Measurements from ENCODE around the gene RIN3.

RIN3 gene

GRCh38 chr14:92653162-92653651 is 139.6 kb downstream of the RIN3 start:
- in situ Hi-C loops (cut with MboI; ENCODE audit: low pct_unique_long_range_greater_than_20kb, low sequenced_read_pairs, unreplicated experiment), result no loop called here
- TF ChIP-seq, protein P1, sequence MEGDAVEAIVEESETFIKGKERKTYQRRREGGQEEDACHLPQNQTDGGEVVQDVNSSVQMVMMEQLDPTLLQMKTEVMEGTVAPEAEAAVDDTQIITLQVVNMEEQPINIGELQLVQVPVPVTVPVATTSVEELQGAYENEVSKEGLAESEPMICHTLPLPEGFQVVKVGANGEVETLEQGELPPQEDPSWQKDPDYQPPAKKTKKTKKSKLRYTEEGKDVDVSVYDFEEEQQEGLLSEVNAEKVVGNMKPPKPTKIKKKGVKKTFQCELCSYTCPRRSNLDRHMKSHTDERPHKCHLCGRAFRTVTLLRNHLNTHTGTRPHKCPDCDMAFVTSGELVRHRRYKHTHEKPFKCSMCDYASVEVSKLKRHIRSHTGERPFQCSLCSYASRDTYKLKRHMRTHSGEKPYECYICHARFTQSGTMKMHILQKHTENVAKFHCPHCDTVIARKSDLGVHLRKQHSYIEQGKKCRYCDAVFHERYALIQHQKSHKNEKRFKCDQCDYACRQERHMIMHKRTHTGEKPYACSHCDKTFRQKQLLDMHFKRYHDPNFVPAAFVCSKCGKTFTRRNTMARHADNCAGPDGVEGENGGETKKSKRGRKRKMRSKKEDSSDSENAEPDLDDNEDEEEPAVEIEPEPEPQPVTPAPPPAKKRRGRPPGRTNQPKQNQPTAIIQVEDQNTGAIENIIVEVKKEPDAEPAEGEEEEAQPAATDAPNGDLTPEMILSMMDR (IDR thresholded peaks at IDR 0.05; ENCODE audit: extremely low read depth, insufficient read depth, missing control alignments), result no peak
- no peak for DNase-seq (ENCODE audit: low spot score)

DNA sequence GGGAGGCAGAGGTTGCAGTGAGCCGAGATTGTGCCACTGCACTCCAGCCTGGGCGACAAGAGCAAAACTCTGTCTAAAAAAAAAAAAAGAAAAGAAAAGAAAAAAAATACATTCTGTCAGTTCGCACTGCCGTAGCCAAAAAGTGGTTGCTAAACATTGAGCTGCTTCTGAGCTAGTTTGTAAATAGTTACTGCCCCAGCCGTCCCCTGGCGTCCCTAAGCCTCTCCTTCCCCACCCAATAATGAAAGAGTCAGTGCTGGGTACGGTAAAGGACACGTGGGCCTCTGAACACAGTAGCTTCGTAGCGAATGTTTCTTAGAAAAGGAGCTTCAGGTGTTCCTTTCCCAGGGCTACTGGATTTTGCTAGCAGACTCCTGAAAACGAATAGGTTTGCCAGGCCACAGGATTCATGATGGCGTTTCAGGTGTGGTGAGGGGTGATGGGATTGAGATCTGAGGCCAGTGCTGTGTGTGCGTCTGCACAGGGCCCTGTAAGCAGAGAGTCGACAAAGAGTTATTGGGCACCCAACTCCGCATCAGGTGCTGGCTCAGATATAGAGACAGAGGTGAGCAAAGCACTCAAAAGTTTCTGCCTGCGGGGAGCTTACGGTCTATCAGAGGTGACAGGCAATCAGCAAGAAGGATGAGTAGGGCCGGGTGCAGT is 140.8 kb downstream of the RIN3 start:
- DNase-seq (ENCODE audit: low spot score), result no peak
- TF ChIP-seq, protein P1 (IDR thresholded peaks at IDR 0.05; ENCODE audit: extremely low read depth, insufficient read depth, missing control alignments), result no peak
- in situ Hi-C loops (cut with MboI; ENCODE audit: low pct_unique_long_range_greater_than_20kb, low sequenced_read_pairs, unreplicated experiment), result no loop called here

DNA sequence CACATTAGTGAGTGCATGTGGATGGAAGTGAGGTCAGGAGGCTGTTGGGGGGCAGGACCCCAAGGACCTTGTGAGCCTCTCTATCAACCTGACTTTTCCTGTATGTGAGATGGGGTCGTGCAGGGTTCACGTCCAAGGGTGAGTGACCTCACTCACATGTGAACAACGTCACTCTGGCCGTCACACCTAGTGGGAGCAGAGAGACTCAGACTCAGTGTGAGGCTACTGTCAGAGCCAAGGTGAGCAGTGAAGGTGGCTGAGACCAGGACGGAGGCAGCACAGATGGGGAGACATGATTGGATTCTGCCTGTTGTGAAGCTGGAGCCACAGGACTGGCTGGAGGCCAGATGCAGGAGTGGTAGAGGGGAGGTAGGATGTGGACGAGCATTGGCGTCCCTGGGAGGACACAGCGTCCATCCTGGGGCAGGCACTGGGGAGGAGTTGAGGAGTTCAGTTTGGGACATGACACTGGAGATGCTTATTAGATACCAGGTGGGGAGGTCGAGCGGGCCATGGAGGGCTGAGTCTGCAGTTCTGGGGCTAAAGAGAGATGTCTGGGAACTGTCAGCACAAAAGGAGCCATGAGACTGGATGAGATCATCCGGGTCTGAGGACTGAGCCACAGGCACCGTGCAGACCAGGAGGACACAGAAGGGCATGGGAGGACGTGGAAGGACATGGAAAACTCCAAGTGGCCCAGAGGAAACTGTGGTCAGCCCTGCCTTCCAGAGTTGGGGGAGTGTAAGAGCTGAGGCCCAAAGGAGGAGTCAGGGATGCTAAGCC is 142.0 kb downstream of the RIN3 start:
- in situ Hi-C loops (cut with MboI; ENCODE audit: low pct_unique_long_range_greater_than_20kb, low sequenced_read_pairs, unreplicated experiment), result no loop called here
- no peak for DNase-seq (ENCODE audit: low spot score)
- TF ChIP-seq, protein P1 (IDR thresholded peaks at IDR 0.05; ENCODE audit: extremely low read depth, insufficient read depth, missing control alignments), result no peak

DNA sequence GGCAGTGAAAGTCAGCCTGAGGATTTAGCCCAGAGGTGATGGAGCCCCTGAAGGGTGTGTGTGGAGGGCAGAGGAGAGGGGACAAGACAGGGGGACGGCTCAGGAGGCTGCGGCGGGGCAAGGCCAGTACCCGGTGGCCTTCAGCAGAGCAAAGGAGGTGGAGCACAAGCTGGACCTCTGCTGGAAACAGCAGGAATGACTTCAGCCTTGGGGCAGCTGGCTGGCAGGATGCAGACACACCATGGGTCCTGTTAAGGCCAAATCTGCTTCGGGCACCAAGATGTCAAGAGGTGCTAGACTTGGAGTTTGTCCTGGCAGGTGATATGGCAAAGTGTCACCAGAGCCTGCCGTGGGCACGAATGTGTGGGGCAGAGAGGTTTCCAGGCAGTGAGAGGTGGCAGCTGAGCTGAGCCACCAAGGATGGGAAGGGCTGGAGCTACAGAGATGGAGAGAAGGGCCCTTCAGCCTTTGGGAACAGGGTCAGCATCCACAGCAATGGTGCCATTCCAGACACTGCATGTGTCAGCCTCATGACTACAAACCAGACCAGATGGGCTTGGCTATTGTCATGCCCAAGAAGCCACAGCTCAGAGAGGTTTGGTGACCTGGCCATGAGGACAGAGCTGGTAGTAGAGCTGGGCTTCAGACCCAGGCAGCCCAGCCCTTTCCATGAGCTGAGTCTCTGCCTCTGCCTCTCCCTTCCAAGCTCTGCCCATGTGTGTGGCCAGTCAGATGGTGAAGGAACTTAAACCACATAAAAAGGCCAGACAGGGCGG is 142.9 kb downstream of the RIN3 start:
- no peak for DNase-seq (ENCODE audit: low spot score)
- in situ Hi-C loops (cut with MboI; ENCODE audit: low pct_unique_long_range_greater_than_20kb, low sequenced_read_pairs, unreplicated experiment), result no loop called here
- TF ChIP-seq, protein P1 (IDR thresholded peaks at IDR 0.05; ENCODE audit: extremely low read depth, insufficient read depth, missing control alignments), result no peak

DNA sequence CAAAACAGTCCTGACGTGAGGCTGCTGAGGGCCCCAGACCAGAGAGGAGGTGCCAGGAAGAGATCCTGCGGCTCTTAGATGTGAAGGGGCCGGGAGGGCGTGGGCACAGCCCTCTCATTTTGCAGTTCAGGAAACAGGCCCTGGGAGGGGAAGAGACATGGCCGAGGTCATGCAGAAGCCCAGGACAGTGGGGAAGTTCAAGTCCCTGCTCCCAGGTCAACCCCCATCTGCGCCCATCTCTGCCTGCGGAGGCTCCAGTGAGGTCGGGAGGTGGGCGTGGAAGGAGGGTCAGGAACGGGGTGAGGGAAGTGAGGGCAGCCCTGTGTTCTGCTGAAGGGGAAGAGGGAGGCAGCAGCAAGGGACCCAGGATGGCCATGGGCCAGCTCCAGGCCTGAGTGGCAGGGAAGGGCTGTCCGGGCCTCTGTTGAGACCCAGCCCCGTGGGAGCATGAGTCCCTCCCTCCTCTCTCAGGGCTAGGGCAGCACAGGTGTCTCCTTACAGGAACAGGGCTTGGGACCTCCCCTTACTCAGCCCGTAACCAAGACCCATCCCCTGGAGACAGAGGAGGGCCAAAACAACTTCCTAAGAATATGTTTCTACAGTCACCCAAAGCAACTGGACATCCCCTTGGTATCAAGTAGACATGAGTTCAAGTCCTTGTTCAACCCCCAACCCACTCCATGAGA is 144.0 kb downstream of the RIN3 start:
- no peak for DNase-seq (ENCODE audit: low spot score)
- TF ChIP-seq, protein P1 (IDR thresholded peaks at IDR 0.05; ENCODE audit: extremely low read depth, insufficient read depth, missing control alignments), result no peak
- in situ Hi-C loops (cut with MboI; ENCODE audit: low pct_unique_long_range_greater_than_20kb, low sequenced_read_pairs, unreplicated experiment), result no loop called here

DNA sequence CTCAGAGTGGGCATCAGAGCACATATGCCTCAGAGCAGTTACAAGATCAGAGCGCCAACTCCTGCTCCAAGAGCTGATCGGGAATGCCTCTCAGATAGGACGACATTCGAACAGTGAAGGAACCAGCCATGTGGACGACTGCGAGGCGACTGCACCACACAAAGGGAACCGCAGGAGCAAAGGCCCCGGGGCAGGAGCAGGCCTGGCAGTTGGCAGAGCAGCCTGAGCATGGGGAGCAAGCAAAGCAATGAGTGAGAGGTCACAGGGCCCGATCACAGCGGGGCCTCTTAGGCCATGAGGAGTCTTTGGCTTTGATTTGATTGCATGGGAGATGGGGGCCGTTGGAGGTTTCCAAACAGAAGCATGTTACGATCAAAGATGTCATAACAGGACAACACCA is 144.6 kb downstream of the RIN3 start:
- TF ChIP-seq, protein P1 (IDR thresholded peaks at IDR 0.05; ENCODE audit: extremely low read depth, insufficient read depth, missing control alignments), result no peak
- in situ Hi-C loops (cut with MboI; ENCODE audit: low pct_unique_long_range_greater_than_20kb, low sequenced_read_pairs, unreplicated experiment), result no loop called here
- no peak for DNase-seq (ENCODE audit: low spot score)
